ENCODE measurements around the gene CLDN9.

CLDN9 gene

DNA sequence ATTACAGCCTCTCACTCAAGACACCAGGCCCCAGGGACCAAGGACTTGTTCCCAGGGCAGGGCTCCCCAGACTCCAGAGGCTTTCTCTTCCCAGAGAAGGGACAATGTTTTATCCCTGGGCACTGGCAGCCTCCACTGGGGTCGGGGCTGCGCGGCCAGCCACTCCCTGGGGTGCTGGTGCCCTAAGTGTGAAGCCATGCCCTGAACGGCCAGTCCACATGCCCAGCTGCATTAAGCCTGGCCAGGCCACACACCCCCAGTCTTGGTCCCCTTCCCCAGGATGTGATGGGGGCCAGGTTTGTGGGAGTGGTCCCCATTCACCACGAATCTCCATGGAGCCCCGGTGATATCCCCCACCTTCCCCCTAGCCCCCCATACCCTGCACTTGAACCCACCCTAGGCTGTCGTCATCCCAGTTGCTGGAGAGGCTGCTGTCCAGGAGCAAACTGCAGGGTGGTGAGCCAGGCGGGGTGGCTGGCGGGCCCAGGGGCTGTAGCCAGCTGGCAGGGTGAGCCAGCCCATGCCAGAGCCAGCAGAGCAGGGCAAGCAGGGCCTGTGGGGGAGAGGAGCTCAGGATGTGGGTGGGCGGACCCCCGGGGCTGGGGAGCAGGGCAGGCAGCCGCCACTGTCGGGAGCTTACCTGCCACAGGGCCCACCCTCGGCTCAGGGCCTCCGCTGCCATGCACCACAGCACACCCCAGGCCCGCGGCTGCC lies 39.0 kb upstream of the CLDN9 start:
- H3K4me3 ChIP-seq (ENCODE audit: low read depth, low read length): no peak overlapping the region
- H3K9me3 ChIP-seq (ENCODE audit: control insufficient read depth, insufficient read depth, low read depth, low read length): no peaks in the 10 kb centered on the region
- TF ChIP-seq ZFP69B (tag by site-specific recombination; IDR thresholded peaks at IDR 0.05) (0 out of 2 replicates have a peak, but pooled peaks have one; percentile 40), ZIC2 (tag by site-specific recombination; IDR thresholded peaks at IDR 0.05) (peak; percentile 72), BCL11B (tag by site-specific recombination; IDR thresholded peaks at IDR 0.05; ENCODE audit: low read depth) (0 out of 2 replicates have a peak, but pooled peaks have one; percentile 25), SALL2 (tag by site-specific recombination; IDR thresholded peaks at IDR 0.05; ENCODE audit: borderline replicate concordance) (no peak), ZNF600 (tag by site-specific recombination; IDR thresholded peaks at IDR 0.05) (0 out of 2 replicates have a peak, but pooled peaks have one; percentile 29), ZBTB48 (tag by site-specific recombination; IDR thresholded peaks at IDR 0.05) (peak; percentile 77; the same call in 1 of the 2 replicates)
- TF ChIP-seq, protein P1, sequence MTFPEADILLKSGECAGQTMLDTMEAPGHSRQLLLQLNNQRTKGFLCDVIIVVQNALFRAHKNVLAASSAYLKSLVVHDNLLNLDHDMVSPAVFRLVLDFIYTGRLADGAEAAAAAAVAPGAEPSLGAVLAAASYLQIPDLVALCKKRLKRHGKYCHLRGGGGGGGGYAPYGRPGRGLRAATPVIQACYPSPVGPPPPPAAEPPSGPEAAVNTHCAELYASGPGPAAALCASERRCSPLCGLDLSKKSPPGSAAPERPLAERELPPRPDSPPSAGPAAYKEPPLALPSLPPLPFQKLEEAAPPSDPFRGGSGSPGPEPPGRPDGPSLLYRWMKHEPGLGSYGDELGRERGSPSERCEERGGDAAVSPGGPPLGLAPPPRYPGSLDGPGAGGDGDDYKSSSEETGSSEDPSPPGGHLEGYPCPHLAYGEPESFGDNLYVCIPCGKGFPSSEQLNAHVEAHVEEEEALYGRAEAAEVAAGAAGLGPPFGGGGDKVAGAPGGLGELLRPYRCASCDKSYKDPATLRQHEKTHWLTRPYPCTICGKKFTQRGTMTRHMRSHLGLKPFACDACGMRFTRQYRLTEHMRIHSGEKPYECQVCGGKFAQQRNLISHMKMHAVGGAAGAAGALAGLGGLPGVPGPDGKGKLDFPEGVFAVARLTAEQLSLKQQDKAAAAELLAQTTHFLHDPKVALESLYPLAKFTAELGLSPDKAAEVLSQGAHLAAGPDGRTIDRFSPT (tag by site-specific recombination; IDR thresholded peaks at IDR 0.05): 0 out of 2 replicates have a peak, but pooled peaks have one; percentile 13
- TF ChIP-seq, protein P2, sequence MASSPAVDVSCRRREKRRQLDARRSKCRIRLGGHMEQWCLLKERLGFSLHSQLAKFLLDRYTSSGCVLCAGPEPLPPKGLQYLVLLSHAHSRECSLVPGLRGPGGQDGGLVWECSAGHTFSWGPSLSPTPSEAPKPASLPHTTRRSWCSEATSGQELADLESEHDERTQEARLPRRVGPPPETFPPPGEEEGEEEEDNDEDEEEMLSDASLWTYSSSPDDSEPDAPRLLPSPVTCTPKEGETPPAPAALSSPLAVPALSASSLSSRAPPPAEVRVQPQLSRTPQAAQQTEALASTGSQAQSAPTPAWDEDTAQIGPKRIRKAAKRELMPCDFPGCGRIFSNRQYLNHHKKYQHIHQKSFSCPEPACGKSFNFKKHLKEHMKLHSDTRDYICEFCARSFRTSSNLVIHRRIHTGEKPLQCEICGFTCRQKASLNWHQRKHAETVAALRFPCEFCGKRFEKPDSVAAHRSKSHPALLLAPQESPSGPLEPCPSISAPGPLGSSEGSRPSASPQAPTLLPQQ (tag by site-specific recombination; IDR thresholded peaks at IDR 0.05): peak; percentile 63
- TF ChIP-seq, protein P3, sequence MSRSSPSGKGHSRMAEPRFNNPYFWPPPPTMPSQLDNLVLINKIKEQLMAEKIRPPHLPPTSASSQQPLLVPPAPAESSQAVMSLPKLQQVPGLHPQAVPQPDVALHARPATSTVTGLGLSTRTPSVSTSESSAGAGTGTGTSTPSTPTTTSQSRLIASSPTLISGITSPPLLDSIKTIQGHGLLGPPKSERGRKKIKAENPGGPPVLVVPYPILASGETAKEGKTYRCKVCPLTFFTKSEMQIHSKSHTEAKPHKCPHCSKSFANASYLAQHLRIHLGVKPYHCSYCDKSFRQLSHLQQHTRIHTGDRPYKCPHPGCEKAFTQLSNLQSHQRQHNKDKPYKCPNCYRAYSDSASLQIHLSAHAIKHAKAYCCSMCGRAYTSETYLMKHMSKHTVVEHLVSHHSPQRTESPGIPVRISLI (tag by site-specific recombination; IDR thresholded peaks at IDR 0.05): no peak
- H3K27ac ChIP-seq (ENCODE audit: extremely low read depth, low read depth, low read length): peak overlapping the region; percentile 45; the same call in 1 of the 2 replicates
- POLR2A ChIA-PET: interaction anchor here (0.7 to 2.5 kb wide), 7 partner anchors 8 to 91 kb away, joined by 3 to 17 read pairs (median 3); partner anchors contain the start of genes FLYWCH2, HCFC1R1 and TNFRSF12A
- H3K4me1 ChIP-seq (ENCODE audit: control insufficient read depth, insufficient read depth, low read length): peaks cover 9% of the 10 kb centered on the region
- H3K36me3 ChIP-seq (ENCODE audit: control insufficient read depth in 2 of 2, insufficient read depth in 1 of 2, low read length in 2 of 2): peaks cover 2 to 76% of the 10 kb centered on the region in 2 experiments; a peak in 2 of 3 replicates
- CTCF ChIA-PET: interaction anchor here (0.6 kb wide), 1 partner anchor 1554 kb away, joined by 3 read pairs; no protein-coding TSS in a partner anchor

DNA sequence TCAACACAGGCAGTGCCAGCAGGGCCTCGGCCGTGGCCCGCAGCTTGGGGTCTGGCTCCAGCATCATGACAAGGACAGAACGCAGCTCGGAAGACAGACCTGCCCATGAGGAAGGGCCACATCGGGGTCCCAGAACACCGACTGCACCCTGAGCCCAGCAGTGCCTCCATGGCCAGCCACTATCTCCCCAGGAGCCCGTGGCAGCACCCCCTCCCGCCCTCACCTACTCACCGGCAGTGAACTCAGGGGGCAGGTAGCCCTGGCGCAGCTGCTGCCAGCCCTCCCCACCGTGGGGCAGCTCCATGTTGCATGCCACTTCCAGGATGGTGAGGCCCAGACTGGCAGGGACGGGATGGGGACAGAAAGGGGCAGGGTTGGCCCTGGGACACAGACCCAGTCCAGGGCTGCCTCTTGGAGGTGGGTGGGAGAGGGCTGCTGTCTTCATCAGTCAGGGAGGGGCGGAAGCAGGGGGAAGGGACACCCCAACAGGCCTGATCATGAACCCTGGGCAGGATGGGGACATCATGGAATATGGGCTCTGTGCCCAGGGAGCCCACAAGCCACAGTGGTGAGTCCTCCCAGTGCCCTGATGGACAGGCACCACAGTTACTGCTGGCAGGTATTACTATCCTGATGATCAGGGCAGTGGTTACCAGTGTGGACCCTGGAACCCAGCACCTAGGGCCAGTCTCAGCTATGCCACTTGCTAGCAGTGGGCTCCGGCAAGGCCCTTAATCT lies 38.2 kb upstream of the CLDN9 start:
- Histone ChIP-seq H3K4me1 (ENCODE audit: control insufficient read depth, insufficient read depth, low read length) (peaks cover 9% of the 10 kb centered on the region), H3K9me3 (ENCODE audit: control insufficient read depth, insufficient read depth, low read depth, low read length) (no peaks in the 10 kb centered on the region)
- CTCF ChIA-PET: interaction anchor here (0.6 kb wide), 1 partner anchor 1553 kb away, joined by 3 read pairs; no protein-coding TSS in a partner anchor
- TF ChIP-seq, protein P4, sequence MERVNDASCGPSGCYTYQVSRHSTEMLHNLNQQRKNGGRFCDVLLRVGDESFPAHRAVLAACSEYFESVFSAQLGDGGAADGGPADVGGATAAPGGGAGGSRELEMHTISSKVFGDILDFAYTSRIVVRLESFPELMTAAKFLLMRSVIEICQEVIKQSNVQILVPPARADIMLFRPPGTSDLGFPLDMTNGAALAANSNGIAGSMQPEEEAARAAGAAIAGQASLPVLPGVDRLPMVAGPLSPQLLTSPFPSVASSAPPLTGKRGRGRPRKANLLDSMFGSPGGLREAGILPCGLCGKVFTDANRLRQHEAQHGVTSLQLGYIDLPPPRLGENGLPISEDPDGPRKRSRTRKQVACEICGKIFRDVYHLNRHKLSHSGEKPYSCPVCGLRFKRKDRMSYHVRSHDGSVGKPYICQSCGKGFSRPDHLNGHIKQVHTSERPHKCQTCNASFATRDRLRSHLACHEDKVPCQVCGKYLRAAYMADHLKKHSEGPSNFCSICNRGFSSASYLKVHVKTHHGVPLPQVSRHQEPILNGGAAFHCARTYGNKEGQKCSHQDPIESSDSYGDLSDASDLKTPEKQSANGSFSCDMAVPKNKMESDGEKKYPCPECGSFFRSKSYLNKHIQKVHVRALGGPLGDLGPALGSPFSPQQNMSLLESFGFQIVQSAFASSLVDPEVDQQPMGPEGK (tag by site-specific recombination; IDR thresholded peaks at IDR 0.05): peak; percentile 31; the same call in 1 of the 2 replicates
- TF ChIP-seq, protein P5, sequence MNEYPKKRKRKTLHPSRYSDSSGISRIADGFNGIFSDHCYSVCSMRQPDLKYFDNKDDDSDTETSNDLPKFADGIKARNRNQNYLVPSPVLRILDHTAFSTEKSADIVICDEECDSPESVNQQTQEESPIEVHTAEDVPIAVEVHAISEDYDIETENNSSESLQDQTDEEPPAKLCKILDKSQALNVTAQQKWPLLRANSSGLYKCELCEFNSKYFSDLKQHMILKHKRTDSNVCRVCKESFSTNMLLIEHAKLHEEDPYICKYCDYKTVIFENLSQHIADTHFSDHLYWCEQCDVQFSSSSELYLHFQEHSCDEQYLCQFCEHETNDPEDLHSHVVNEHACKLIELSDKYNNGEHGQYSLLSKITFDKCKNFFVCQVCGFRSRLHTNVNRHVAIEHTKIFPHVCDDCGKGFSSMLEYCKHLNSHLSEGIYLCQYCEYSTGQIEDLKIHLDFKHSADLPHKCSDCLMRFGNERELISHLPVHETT (tag by site-specific recombination; IDR thresholded peaks at IDR 0.05): no peak
- TF ChIP-seq GLIS2 (tag by site-specific recombination; IDR thresholded peaks at IDR 0.05): 0 out of 2 replicates have a peak, but pooled peaks have one; percentile 5
- TF ChIP-seq ZNF133 (tag by site-specific recombination; IDR thresholded peaks at IDR 0.05): no peak
- TF ChIP-seq, protein P6, sequence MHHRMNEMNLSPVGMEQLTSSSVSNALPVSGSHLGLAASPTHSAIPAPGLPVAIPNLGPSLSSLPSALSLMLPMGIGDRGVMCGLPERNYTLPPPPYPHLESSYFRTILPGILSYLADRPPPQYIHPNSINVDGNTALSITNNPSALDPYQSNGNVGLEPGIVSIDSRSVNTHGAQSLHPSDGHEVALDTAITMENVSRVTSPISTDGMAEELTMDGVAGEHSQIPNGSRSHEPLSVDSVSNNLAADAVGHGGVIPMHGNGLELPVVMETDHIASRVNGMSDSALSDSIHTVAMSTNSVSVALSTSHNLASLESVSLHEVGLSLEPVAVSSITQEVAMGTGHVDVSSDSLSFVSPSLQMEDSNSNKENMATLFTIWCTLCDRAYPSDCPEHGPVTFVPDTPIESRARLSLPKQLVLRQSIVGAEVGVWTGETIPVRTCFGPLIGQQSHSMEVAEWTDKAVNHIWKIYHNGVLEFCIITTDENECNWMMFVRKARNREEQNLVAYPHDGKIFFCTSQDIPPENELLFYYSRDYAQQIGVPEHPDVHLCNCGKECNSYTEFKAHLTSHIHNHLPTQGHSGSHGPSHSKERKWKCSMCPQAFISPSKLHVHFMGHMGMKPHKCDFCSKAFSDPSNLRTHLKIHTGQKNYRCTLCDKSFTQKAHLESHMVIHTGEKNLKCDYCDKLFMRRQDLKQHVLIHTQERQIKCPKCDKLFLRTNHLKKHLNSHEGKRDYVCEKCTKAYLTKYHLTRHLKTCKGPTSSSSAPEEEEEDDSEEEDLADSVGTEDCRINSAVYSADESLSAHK (tag by site-specific recombination; IDR thresholded peaks at IDR 0.05): no peak
- TF ChIP-seq ZNF654 (tag by site-specific recombination; IDR thresholded peaks at IDR 0.05; ENCODE audit: low read depth): no peak
- TF ChIP-seq, protein P7, sequence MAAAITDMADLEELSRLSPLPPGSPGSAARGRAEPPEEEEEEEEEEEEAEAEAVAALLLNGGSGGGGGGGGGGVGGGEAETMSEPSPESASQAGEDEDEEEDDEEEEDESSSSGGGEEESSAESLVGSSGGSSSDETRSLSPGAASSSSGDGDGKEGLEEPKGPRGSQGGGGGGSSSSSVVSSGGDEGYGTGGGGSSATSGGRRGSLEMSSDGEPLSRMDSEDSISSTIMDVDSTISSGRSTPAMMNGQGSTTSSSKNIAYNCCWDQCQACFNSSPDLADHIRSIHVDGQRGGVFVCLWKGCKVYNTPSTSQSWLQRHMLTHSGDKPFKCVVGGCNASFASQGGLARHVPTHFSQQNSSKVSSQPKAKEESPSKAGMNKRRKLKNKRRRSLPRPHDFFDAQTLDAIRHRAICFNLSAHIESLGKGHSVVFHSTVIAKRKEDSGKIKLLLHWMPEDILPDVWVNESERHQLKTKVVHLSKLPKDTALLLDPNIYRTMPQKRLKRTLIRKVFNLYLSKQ (tag by site-specific recombination; IDR thresholded peaks at IDR 0.05; ENCODE audit: borderline replicate concordance): no peak
- no peak for TF ChIP-seq GFI1B (tag by site-specific recombination; IDR thresholded peaks at IDR 0.05)

More for the DNA sequence above, 38.2 kb upstream of the CLDN9 start:
- Histone ChIP-seq H3K36me3 (ENCODE audit: control insufficient read depth in 2 of 2, insufficient read depth in 1 of 2, low read length in 2 of 2) (peaks cover 3 to 76% of the 10 kb centered on the region in 2 experiments; a peak in 2 of 3 replicates), H3K4me3 (ENCODE audit: low read depth, low read length) (no peak overlapping the region), H3K27ac (ENCODE audit: extremely low read depth, low read depth, low read length) (no peak overlapping the region; the same call in 1 of the 2 replicates)
- POLR2A ChIA-PET: interaction anchor here (0.6 to 1.5 kb wide), 5 partner anchors 8 to 92 kb away, joined by 3 to 4 read pairs (median 3); partner anchors contain the start of gene FLYWCH2

Data from HEK293 (cell line).